Uterus (tissue), 2 donors: ENCODE data around the gene CRACDL.

Experiments
- POLR2A ChIP-seq, 2 donors: fragments of 450-650 bp; IDR thresholded peaks; one replicate each; pipeline ENCODE4 v1.6.1; 2016; ENCODE audit warnings: antibody characterized with exemption in 2 of 2, mild to moderate bottlenecking in 1 of 2, moderate library complexity in 1 of 2
- TF ChIP-seq, protein P1 (sequence below), 4 experiments: fragments of 200-600 bp in 2 of 4; fragments of 450-650 bp in 2 of 4; sonication (generic) in 2 of 4; IDR thresholded peaks; one replicate each; pipeline ENCODE4 v1.5.1; 2016 to 2019; ENCODE audit warnings: antibody characterized with exemption in 4 of 4, mild to moderate bottlenecking in 2 of 4, moderate library complexity in 1 of 4

DNA sequence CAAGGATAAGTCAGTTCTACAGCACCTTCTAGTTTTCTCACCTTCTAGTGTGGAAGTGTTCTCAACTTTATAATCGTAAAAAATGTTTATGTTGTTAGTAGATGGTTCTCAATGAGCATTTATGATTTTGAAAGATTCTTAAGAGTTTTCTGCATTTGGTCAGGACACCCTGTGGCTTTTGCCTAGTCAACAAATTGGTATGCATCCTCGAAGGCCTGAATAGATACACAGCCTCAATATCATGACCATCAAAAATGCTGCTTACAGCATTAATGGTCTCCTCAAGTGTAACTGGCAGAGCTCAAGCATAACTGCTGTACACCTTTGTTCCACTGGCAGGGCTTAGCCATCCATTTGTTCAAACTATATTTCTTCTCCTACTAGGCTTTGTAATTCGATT, 96.7 kb downstream of the CRACDL start:
- TF ChIP-seq, protein P1, sequence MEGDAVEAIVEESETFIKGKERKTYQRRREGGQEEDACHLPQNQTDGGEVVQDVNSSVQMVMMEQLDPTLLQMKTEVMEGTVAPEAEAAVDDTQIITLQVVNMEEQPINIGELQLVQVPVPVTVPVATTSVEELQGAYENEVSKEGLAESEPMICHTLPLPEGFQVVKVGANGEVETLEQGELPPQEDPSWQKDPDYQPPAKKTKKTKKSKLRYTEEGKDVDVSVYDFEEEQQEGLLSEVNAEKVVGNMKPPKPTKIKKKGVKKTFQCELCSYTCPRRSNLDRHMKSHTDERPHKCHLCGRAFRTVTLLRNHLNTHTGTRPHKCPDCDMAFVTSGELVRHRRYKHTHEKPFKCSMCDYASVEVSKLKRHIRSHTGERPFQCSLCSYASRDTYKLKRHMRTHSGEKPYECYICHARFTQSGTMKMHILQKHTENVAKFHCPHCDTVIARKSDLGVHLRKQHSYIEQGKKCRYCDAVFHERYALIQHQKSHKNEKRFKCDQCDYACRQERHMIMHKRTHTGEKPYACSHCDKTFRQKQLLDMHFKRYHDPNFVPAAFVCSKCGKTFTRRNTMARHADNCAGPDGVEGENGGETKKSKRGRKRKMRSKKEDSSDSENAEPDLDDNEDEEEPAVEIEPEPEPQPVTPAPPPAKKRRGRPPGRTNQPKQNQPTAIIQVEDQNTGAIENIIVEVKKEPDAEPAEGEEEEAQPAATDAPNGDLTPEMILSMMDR (IDR thresholded peaks at IDR 0.05): no peak
- no peak for TF ChIP-seq POLR2A (IDR thresholded peaks at IDR 0.05)
